Measurements from ENCODE around the gene RNF123. TPM values are rescaled to one million over a fixed set of nuclear protein-coding genes. Genes with fewer than 3 reads are reported as not detected.

RNF123 gene
- total and polyA plus RNA-seq, 10 of the 15 experiments (the other 5 are each of a cell fraction or from before 2014, with no cell fraction given) = 4.2 to 31.5 (median 17.6) TPM

DNA sequence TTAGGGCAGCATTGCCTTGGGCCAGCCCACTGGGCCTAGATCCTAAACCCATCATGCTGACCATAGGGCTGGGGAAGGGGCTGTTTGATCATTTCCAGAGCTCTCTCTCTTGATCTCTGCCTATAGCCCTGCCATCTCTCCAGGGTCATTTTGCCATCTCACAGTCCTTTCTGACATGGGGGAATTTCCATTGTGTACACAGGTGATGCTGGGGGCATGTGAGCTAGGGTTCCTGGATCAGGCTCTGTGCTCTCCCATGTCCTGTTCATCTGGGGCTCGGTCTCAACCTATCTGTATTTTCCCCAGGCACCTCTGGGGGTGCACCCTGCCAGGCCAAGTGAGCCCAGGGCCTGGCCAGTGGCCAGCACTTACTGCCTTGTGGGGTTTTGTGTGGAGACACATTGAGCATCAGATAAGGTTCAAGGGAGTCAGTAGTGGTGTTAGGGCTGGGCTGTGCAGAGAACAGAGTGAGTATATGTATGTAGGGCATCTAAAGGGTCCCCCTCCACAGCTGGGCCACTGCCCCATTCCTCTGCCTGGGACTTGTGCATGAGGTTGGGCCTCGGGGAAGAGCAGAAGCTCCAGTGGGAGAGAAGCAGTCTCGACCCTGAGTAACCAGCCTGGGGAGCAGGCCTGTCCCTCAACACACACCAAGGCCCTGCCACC lies 40.9 kb upstream of the RNF123 start:
- CTCF ChIA-PET = no interaction called here
- H3K4me3 ChIP-seq = no peak overlapping the region
- TF ChIP-seq, protein P1, sequence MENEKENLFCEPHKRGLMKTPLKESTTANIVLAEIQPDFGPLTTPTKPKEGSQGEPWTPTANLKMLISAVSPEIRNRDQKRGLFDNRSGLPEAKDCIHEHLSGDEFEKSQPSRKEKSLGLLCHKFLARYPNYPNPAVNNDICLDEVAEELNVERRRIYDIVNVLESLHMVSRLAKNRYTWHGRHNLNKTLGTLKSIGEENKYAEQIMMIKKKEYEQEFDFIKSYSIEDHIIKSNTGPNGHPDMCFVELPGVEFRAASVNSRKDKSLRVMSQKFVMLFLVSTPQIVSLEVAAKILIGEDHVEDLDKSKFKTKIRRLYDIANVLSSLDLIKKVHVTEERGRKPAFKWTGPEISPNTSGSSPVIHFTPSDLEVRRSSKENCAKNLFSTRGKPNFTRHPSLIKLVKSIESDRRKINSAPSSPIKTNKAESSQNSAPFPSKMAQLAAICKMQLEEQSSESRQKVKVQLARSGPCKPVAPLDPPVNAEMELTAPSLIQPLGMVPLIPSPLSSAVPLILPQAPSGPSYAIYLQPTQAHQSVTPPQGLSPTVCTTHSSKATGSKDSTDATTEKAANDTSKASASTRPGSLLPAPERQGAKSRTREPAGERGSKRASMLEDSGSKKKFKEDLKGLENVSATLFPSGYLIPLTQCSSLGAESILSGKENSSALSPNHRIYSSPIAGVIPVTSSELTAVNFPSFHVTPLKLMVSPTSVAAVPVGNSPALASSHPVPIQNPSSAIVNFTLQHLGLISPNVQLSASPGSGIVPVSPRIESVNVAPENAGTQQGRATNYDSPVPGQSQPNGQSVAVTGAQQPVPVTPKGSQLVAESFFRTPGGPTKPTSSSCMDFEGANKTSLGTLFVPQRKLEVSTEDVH (IDR thresholded peaks at IDR 0.05; ENCODE audit: low read depth, partially characterized antibody) = no peak
- TF ChIP-seq MXI1 (IDR thresholded peaks at IDR 0.05; ENCODE audit: low read depth, low read length) (no peak), EZH2 (IDR thresholded peaks at IDR 0.05; ENCODE audit: borderline replicate concordance, control insufficient read depth, low read depth, low read length) (no peak), SREBF2 (IDR thresholded peaks at IDR 0.05; ENCODE audit: low read length) (no peak), CHD2 (IDR thresholded peaks at IDR 0.05; ENCODE audit: borderline replicate concordance, low read depth, low read length) (no peak), LARP7 (IDR thresholded peaks at IDR 0.05) (no peak), BACH1 (IDR thresholded peaks at IDR 0.05; ENCODE audit: borderline replicate concordance) (no peak), POLR2AphosphoS5 (IDR thresholded peaks at IDR 0.05; ENCODE audit: low read length) (no peak), ZSCAN29 (IDR thresholded peaks at IDR 0.05) (no peak), TAF1 (IDR thresholded peaks at IDR 0.05; ENCODE audit: borderline replicate concordance, low read depth, low read length) (no peak)
- TF ChIP-seq, protein P2, sequence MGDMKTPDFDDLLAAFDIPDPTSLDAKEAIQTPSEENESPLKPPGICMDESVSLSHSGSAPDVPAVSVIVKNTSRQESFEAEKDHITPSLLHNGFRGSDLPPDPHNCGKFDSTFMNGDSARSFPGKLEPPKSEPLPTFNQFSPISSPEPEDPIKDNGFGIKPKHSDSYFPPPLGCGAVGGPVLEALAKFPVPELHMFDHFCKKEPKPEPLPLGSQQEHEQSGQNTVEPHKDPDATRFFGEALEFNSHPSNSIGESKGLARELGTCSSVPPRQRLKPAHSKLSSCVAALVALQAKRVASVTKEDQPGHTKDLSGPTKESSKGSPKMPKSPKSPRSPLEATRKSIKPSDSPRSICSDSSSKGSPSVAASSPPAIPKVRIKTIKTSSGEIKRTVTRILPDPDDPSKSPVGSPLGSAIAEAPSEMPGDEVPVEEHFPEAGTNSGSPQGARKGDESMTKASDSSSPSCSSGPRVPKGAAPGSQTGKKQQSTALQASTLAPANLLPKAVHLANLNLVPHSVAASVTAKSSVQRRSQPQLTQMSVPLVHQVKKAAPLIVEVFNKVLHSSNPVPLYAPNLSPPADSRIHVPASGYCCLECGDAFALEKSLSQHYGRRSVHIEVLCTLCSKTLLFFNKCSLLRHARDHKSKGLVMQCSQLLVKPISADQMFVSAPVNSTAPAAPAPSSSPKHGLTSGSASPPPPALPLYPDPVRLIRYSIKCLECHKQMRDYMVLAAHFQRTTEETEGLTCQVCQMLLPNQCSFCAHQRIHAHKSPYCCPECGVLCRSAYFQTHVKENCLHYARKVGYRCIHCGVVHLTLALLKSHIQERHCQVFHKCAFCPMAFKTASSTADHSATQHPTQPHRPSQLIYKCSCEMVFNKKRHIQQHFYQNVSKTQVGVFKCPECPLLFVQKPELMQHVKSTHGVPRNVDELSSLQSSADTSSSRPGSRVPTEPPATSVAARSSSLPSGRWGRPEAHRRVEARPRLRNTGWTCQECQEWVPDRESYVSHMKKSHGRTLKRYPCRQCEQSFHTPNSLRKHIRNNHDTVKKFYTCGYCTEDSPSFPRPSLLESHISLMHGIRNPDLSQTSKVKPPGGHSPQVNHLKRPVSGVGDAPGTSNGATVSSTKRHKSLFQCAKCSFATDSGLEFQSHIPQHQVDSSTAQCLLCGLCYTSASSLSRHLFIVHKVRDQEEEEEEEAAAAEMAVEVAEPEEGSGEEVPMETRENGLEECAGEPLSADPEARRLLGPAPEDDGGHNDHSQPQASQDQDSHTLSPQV (IDR thresholded peaks at IDR 0.05) = no peak
- TF ChIP-seq, protein P3, sequence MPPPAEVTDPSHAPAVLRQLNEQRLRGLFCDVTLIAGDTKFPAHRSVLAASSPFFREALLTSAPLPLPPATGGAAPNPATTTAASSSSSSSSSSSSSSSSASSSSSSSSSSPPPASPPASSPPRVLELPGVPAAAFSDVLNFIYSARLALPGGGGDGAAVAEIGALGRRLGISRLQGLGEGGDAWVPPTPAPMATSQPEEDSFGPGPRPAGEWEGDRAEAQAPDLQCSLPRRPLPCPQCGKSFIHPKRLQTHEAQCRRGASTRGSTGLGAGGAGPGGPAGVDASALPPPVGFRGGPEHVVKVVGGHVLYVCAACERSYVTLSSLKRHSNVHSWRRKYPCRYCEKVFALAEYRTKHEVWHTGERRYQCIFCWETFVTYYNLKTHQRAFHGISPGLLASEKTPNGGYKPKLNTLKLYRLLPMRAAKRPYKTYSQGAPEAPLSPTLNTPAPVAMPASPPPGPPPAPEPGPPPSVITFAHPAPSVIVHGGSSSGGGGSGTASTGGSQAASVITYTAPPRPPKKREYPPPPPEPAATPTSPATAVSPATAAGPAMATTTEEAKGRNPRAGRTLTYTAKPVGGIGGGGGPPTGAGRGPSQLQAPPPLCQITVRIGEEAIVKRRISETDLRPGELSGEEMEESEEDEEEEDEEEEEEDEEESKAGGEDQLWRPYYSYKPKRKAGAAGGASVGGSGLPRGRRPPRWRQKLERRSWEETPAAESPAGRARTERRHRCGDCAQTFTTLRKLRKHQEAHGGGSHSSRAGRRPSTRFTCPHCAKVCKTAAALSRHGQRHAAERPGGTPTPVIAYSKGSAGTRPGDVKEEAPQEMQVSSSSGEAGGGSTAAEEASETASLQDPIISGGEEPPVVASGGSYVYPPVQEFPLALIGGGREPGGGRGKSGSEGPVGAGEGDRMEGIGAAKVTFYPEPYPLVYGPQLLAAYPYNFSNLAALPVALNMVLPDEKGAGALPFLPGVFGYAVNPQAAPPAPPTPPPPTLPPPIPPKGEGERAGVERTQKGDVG (CRISPR knock-in tag; IDR thresholded peaks at IDR 0.05) = no peak
- TF ChIP-seq, protein P4, sequence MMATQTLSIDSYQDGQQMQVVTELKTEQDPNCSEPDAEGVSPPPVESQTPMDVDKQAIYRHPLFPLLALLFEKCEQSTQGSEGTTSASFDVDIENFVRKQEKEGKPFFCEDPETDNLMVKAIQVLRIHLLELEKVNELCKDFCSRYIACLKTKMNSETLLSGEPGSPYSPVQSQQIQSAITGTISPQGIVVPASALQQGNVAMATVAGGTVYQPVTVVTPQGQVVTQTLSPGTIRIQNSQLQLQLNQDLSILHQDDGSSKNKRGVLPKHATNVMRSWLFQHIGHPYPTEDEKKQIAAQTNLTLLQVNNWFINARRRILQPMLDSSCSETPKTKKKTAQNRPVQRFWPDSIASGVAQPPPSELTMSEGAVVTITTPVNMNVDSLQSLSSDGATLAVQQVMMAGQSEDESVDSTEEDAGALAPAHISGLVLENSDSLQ (IDR thresholded peaks at IDR 0.05) = no peak

More for the DNA sequence above, 40.9 kb upstream of the RNF123 start:
- no peaks in the 10 kb centered on the region for H3K27me3 ChIP-seq (replicated peaks in 1 of 2; ENCODE audit: control insufficient read depth in 2 of 2, insufficient read depth in 2 of 2, low read length in 1 of 2)
- no peak for FAIRE-seq
- H3K9ac ChIP-seq (ENCODE audit: control insufficient read depth, insufficient read depth, low read length) = no peak overlapping the region
- intact Hi-C loops (cut with micrococcal nuclease; ENCODE audit: unreplicated experiment) (no loop called here), in situ Hi-C loops (cut with MboI) (no loop called here)
- H3K79me2 ChIP-seq (ENCODE audit: control insufficient read depth, insufficient read depth, low read length) = no peaks in the 10 kb centered on the region
- no peak for DNase-seq (ENCODE audit: low read depth, low spot score)
- no peak for ATAC-seq
- no peak overlapping the region for H2AFZ ChIP-seq (ENCODE audit: control insufficient read depth, low read depth, low read length)
- no peaks in the 10 kb centered on the region for H3K9me3 ChIP-seq (replicated peaks; ENCODE audit: control insufficient read depth, insufficient read depth, low read length)
- ChIA-PET SMC1A (ENCODE audit: uncharacterized antibody, unreplicated experiment) (no interaction called here), POLR2A (no interaction called here), RAD21 (ENCODE audit: unreplicated experiment) (interaction anchor here (1.9 kb wide), 1 partner anchor 109 kb away, joined by 4 read pairs; no protein-coding TSS in a partner anchor)
- no peak overlapping the region for H3K4me2 ChIP-seq (ENCODE audit: control insufficient read depth, insufficient read depth)
- no peak overlapping the region for H3K27ac ChIP-seq (ENCODE audit: control insufficient read depth, insufficient read depth)
- no peaks in the 10 kb centered on the region for H4K20me1 ChIP-seq (ENCODE audit: control insufficient read depth, insufficient read depth)
- H3K36me3 ChIP-seq (ENCODE audit: control insufficient read depth in 2 of 2, insufficient read depth in 2 of 2, low read length in 1 of 2) = no peaks in the 10 kb centered on the region
- no TSS peak for BruUV-seq (replicated peaks)
- 4% methylated on average over 3 of the region's 3 CpGs for WGBS (ENCODE audit: insufficient coverage, insufficient replicate concordance, low lambda C conversion rate, missing lambda C conversion rate)
- H3K4me1 ChIP-seq (ENCODE audit: control insufficient read depth, insufficient read depth, low read length) = peaks cover 15% of the 10 kb centered on the region
